Endodermal cell (in vitro differentiated cells): Measurements from ENCODE around the gene ZBTB34. TPM values are rescaled to one million over a fixed set of nuclear protein-coding genes. Genes with fewer than 3 reads are reported as not detected.

Source experiments
- DNase-seq: peaks from one replicate; pipeline ENCODE4 v3.0.0-alpha.2; 2017
- H3K27ac ChIP-seq: 2 replicates; pipeline ENCODE4 v1.5.1; 2013; ENCODE audit warnings: mild to moderate bottlenecking, low read depth, low read length, moderate library complexity
- H3K27me3 ChIP-seq: 2 replicates; pipeline ENCODE4 v1.6.1; 2013; ENCODE audit warnings: mild to moderate bottlenecking, low read length, moderate library complexity; ENCODE audit not compliant: insufficient read depth, control insufficient read depth, poor library complexity, severe bottlenecking
- H3K36me3 ChIP-seq: 2 replicates; pipeline ENCODE4 v1.7.0; 2013; ENCODE audit warnings: mild to moderate bottlenecking, low read length, moderate library complexity; ENCODE audit not compliant: control insufficient read depth, insufficient read depth
- H3K4me1 ChIP-seq: one replicate; pipeline ENCODE4 v1.7.0; 2013; ENCODE audit warnings: low read length; ENCODE audit not compliant: control insufficient read depth, insufficient read depth
- H3K4me3 ChIP-seq: 2 replicates; pipeline ENCODE4 v1.5.1; 2013; ENCODE audit warnings: mild to moderate bottlenecking, low read length, moderate library complexity
- H3K9ac ChIP-seq: 2 replicates; pipeline ENCODE4 v1.6.1; 2013; ENCODE audit warnings: mild to moderate bottlenecking, low read length, moderate library complexity; ENCODE audit not compliant: poor library complexity, severe bottlenecking; ENCODE audit errors: extremely low read depth
- H3K9me3 ChIP-seq: 2 replicates; pipeline ENCODE4 v1.6.1; 2013; ENCODE audit warnings: mild to moderate bottlenecking, low read length, moderate library complexity; ENCODE audit not compliant: control insufficient read depth
- H3K27ac Mint-ChIP-seq: 2 replicates; pipeline ENCODE4 v1.8.0; 2020; ENCODE audit warnings: mixed read lengths
- H3K27me3 Mint-ChIP-seq: 2 replicates; pipeline ENCODE4 v1.8.0; 2021; ENCODE audit warnings: mild to moderate bottlenecking, mixed read lengths; ENCODE audit not compliant: insufficient read depth
- H3K36me3 Mint-ChIP-seq: 2 replicates; pipeline ENCODE4 v1.8.0; 2020; ENCODE audit warnings: low read depth, mixed read lengths
- H3K4me1 Mint-ChIP-seq: 2 replicates; pipeline ENCODE4 v1.8.0; 2020; ENCODE audit warnings: mixed read lengths
- H3K4me3 Mint-ChIP-seq: 2 replicates; pipeline ENCODE4 v1.8.0; 2020; ENCODE audit warnings: mild to moderate bottlenecking, moderate library complexity, mixed read lengths
- H3K9me3 Mint-ChIP-seq: 2 replicates; pipeline ENCODE4 v1.8.0; 2020; ENCODE audit warnings: mild to moderate bottlenecking, mixed read lengths
- WGBS, 2 experiments: methylation state at CpG; one replicate each; pipeline versions ENCODE4 v1.1.5 to v1.1.7; 2013; ENCODE audit warnings: missing lambda C conversion rate in 2 of 2, mixed read lengths in 1 of 2; ENCODE audit not compliant: insufficient coverage in 1 of 2, insufficient read length in 1 of 2; 5-methylcytosine and 5-hydroxymethylcytosine counted together
- total RNA-seq, 2 donors: library from RNA; stranded (reverse); fragmentation: NEBNext Ultra II Directional in 1 of 2; extraction: Animal tissue kit (Norgen Biotek cat#: 25700) in 1 of 2; gene quantifications; 2 replicates in 1 of 2; 3 replicates in 1 of 2; pipeline ENCODE4 v1.2.1, GENCODE V29; 2021
- TF ChIP-seq, protein P1 (sequence below): fragments of 200-600 bp; sonication (generic); conservative IDR thresholded peaks from 2 replicates; pipeline ENCODE4 v1.5.0; 2021; ENCODE audit warnings: antibody characterized with exemption, mild to moderate bottlenecking

ZBTB34 gene
- total RNA-seq, 2 donors from 2014 or later: 19.7 to 24.9 TPM

DNA sequence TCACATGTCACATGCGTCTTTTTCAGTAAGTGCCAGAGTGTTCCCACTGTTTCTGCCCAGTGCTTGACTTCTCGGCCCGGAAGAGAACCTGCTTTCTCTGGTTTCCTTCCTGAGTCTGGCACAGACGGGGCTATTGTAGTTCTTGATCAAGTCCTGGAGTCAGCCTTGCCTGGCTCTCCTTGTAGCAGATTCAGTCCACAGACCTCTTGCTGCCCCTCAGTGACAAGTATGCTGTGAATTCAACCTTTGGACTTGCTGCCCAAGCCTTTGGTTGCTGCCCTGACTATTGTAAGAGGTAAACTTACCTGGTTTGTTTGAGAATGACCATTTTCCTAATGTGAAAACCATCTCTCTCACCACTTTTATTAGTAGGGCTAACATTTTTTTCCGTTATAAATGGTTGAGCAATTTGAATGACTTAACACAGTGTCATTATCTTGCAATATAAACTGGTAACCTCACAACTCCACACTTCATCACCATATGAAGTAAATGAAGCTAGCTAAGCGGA is 24.7 kb downstream of the ZBTB34 start:
- Histone ChIP-seq H3K27me3 (no peaks in the 10 kb centered on the region), H3K9me3 (no peaks in the 10 kb centered on the region), H3K4me3 (no peak overlapping the region), H3K9ac (no peak overlapping the region), H3K36me3 (peaks cover 33% of the 10 kb centered on the region), H3K27ac (no peak overlapping the region), H3K4me1 (peaks cover 11% of the 10 kb centered on the region)
- Mint-ChIP-seq H3K4me3 (no peak overlapping the region), H3K4me1 (peaks cover 38% of the 10 kb centered on the region), H3K27me3 (peaks cover 4% of the 10 kb centered on the region), H3K36me3 (peaks cover 13% of the 10 kb centered on the region), H3K9me3 (no peaks in the 10 kb centered on the region), H3K27ac (peak overlapping the region; percentile 52)
- WGBS, 2 experiments: 84 to 94% methylated on average over 4 to 6 of the region's 6 CpGs
- DNase-seq: no peak
- TF ChIP-seq, protein P1, sequence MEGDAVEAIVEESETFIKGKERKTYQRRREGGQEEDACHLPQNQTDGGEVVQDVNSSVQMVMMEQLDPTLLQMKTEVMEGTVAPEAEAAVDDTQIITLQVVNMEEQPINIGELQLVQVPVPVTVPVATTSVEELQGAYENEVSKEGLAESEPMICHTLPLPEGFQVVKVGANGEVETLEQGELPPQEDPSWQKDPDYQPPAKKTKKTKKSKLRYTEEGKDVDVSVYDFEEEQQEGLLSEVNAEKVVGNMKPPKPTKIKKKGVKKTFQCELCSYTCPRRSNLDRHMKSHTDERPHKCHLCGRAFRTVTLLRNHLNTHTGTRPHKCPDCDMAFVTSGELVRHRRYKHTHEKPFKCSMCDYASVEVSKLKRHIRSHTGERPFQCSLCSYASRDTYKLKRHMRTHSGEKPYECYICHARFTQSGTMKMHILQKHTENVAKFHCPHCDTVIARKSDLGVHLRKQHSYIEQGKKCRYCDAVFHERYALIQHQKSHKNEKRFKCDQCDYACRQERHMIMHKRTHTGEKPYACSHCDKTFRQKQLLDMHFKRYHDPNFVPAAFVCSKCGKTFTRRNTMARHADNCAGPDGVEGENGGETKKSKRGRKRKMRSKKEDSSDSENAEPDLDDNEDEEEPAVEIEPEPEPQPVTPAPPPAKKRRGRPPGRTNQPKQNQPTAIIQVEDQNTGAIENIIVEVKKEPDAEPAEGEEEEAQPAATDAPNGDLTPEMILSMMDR: no peak

DNA sequence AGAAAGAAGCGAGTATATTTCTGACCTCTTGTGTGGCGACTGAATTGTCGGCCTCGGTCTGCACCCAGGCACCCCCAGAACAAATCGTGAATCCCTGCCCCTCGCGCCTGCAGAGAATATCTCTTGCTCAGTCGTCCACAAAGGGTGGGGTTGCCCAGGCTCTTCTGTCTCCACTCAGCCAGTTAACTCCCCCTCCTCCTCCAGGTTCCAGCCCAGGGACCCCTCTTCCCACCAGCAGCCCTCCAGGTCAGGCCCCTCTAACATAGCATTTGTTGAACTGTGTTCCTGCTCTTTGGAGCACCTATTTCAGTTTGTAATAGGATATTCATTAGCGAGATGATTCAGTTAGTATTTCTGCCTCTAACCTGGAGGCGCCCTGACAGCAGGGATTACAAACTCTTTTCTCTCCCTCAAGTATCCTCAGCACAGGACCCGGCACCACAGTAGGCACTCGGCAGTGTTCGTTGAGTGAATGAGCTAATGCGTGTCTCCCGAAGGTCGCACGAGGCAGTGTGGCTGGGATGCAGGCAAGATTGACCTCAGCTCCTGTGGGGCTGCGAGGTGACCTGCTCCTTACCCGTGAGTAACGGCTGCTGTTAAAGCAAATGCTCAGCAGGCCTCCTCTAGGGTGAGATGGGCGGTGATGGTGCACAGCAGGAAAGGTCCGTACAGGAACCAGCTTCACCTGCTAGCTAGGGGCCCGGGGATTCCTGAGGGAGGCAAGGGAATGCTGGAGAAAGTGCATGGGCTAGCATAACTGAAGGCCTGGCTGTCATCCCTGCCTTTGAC is 25.8 kb downstream of the ZBTB34 start:
- DNase-seq: peak; percentile 78

DNA sequence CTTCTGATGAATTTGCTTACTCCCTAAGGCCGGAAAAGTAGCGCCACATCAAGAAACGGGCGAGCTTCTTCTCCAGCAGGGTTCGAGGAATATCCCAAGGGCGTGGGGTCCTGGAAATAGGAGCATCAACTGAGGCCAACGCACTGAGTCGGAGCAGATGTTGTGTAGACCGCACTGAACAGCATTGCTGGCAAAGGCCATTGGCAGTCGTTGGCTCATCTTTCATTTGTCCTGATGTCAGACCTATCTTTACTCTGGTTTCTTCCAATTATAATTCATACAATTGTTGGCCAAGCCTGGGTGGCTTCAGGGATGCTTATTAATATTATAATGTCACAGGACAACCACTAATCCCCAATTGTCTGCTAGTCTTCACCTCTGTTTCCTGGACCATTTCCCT is 26.5 kb downstream of the ZBTB34 start:
- H3K27me3 ChIP-seq: no peaks in the 10 kb centered on the region
- Mint-ChIP-seq H3K27ac (peak overlapping the region; percentile 69), H3K36me3 (peaks cover under 1% of the 10 kb centered on the region), H3K4me1 (peaks cover 39% of the 10 kb centered on the region), H3K4me3 (no peak overlapping the region), H3K27me3 (peaks cover 4% of the 10 kb centered on the region), H3K9me3 (no peaks in the 10 kb centered on the region)
- no peak for DNase-seq
- 96 to 97% methylated on average over 10 of the region's 10 CpGs for WGBS, 2 experiments
- peaks cover 21% of the 10 kb centered on the region for H3K36me3 ChIP-seq
- peaks cover 11% of the 10 kb centered on the region for H3K4me1 ChIP-seq
- no peak overlapping the region for H3K4me3 ChIP-seq
- H3K9me3 ChIP-seq: no peaks in the 10 kb centered on the region
- no peak overlapping the region for H3K9ac ChIP-seq
- H3K27ac ChIP-seq: no peak overlapping the region
- TF ChIP-seq, protein P1: no peak

More for the DNA sequence above, 25.8 kb downstream of the ZBTB34 start:
- no peak overlapping the region for H3K4me3 Mint-ChIP-seq
- Histone ChIP-seq H3K4me1 (peaks cover 11% of the 10 kb centered on the region), H3K27me3 (no peaks in the 10 kb centered on the region), H3K9ac (no peak overlapping the region), H3K36me3 (peaks cover 27% of the 10 kb centered on the region), H3K9me3 (no peaks in the 10 kb centered on the region), H3K27ac (no peak overlapping the region), H3K4me3 (no peak overlapping the region)
- H3K9me3 Mint-ChIP-seq: no peaks in the 10 kb centered on the region
- peak overlapping the region; percentile 69 for H3K27ac Mint-ChIP-seq
- peaks cover 3% of the 10 kb centered on the region for H3K36me3 Mint-ChIP-seq
- peaks cover 4% of the 10 kb centered on the region for H3K27me3 Mint-ChIP-seq
- TF ChIP-seq, protein P1: no peak
- 70 to 73% methylated on average over 14 to 23 of the region's 23 CpGs for WGBS, 2 experiments
- peaks cover 39% of the 10 kb centered on the region for H3K4me1 Mint-ChIP-seq
